HL-60 (cell line): ENCODE measurements around the gene PTCRA.
A peak's percentile ranks its signal among the peaks of the same experiment; 100 is the strongest.

Experiments
- DNase-seq, 2 experiments: peaks; one replicate each; pipeline ENCODE4 v3.0.0-alpha.2; 2010 to 2020; ENCODE audit warnings: low read depth in 1 of 2, low spot score in 1 of 2
- H3K27ac ChIP-seq: fragments of 250-450 bp; sonication (Bioruptor Pico); replicated peaks from 2 replicates; pipeline ENCODE4 v1.5.1; 2020; ENCODE audit warnings: mild to moderate bottlenecking, moderate library complexity
- H3K27me3 ChIP-seq: fragments of 250-450 bp; sonication (Bioruptor Pico); 2 replicates; pipeline ENCODE4 v1.5.1; 2021; ENCODE audit warnings: mild to moderate bottlenecking, moderate library complexity; ENCODE audit not compliant: insufficient read depth, poor library complexity, severe bottlenecking
- H3K4me3 ChIP-seq: replicated peaks from 2 replicates; pipeline ENCODE4 v1.5.1; 2011; ENCODE audit warnings: mild to moderate bottlenecking, control low read depth, low read length; ENCODE audit not compliant: insufficient read depth
- CTCF ChIP-seq: IDR thresholded peaks from one replicate; pipeline ENCODE4 v1.5.1; 2011; ENCODE audit warnings: low read length, control low read depth, inconsistent platforms; ENCODE audit not compliant: insufficient read depth
- GABPA ChIP-seq: IDR thresholded peaks from 2 replicates; pipeline ENCODE4 v1.6.1; 2012; ENCODE audit warnings: low read depth
- POLR2AphosphoS5 ChIP-seq: IDR thresholded peaks from 2 replicates; pipeline ENCODE4 v1.6.1; 2012; ENCODE audit warnings: low read depth
- REST ChIP-seq: IDR thresholded peaks from 2 replicates; pipeline ENCODE4 v1.6.1; 2012; ENCODE audit warnings: low read depth; ENCODE audit not compliant: insufficient replicate concordance
- SPI1 ChIP-seq: IDR thresholded peaks from 2 replicates; pipeline ENCODE4 v1.6.1; 2012; ENCODE audit warnings: low read depth, mild to moderate bottlenecking, borderline replicate concordance

PTCRA gene

GRCh38 chr6:42969431-42969830, 53.6 kb downstream of the PTCRA start:
- Histone ChIP-seq H3K4me3 (no peak overlapping the region), H3K27ac (no peak overlapping the region), H3K27me3 (no peaks in the 10 kb centered on the region)
- DNase-seq, result no peak
- TF ChIP-seq SPI1 (no peak), GABPA (no peak), REST (no peak), POLR2AphosphoS5 (no peak), CTCF (no peak)

- H3K27ac ChIP-seq, result no peak overlapping the region
- no peak for TF ChIP-seq REST
- TF ChIP-seq SPI1, result no peak
- TF ChIP-seq CTCF, result no peak
- TF ChIP-seq GABPA, result no peak
- no peak for TF ChIP-seq POLR2AphosphoS5
Observed at GRCh38 chr6:42969934-42970333, 54.1 kb downstream of the PTCRA start.

GRCh38 chr6:42970871-42971612, 55.2 kb downstream of the PTCRA start:
- Histone ChIP-seq H3K27ac (no peak overlapping the region), H3K27me3 (no peaks in the 10 kb centered on the region), H3K4me3 (no peak overlapping the region)
- peak; percentile 63; the same call in 1 of the 2 replicates for TF ChIP-seq SPI1
- no peak for TF ChIP-seq POLR2AphosphoS5
- peak in 1 of 2 experiments; percentile 12 for DNase-seq

More at GRCh38 chr6:42969934-42970333, 54.1 kb downstream of the PTCRA start:
- DNase-seq, result no peak
- Histone ChIP-seq H3K4me3 (no peak overlapping the region), H3K27me3 (no peaks in the 10 kb centered on the region)

- Histone ChIP-seq H3K27me3 (no peaks in the 10 kb centered on the region), H3K27ac (no peak overlapping the region), H3K4me3 (no peak overlapping the region)
- no peak for TF ChIP-seq SPI1
- TF ChIP-seq REST, result no peak
- TF ChIP-seq GABPA, result no peak
- TF ChIP-seq POLR2AphosphoS5, result no peak
- no peak for TF ChIP-seq CTCF
- DNase-seq, result no peak
Observed at GRCh38 chr6:42971746-42972327, 56.0 kb downstream of the PTCRA start.
